Measurements from ENCODE around the gene CAPZB.
A peak's percentile ranks its signal among the peaks of the same experiment; 100 is the strongest.

Gene CAPZB

DNA sequence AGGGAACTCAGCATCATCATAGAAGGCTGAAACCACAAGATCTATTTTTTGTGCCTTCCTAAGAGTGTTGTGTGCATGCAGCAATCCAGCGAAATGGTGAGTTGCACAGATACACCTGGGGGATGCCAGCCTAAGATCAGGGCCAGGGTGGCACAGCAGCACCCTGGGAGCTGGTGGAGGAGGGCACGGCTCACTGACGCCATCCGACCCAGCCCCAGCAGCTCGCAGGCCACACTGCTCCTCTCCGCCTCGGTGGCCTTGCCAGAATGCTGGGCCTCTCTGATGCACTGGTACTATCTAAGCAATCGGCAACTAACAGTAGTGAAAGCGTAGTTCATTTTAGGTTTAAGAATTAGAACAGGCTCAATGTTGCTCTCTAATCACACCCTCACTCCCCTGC lies 37.8 kb downstream of the CAPZB start:
- no peak for DNase-seq

DNA sequence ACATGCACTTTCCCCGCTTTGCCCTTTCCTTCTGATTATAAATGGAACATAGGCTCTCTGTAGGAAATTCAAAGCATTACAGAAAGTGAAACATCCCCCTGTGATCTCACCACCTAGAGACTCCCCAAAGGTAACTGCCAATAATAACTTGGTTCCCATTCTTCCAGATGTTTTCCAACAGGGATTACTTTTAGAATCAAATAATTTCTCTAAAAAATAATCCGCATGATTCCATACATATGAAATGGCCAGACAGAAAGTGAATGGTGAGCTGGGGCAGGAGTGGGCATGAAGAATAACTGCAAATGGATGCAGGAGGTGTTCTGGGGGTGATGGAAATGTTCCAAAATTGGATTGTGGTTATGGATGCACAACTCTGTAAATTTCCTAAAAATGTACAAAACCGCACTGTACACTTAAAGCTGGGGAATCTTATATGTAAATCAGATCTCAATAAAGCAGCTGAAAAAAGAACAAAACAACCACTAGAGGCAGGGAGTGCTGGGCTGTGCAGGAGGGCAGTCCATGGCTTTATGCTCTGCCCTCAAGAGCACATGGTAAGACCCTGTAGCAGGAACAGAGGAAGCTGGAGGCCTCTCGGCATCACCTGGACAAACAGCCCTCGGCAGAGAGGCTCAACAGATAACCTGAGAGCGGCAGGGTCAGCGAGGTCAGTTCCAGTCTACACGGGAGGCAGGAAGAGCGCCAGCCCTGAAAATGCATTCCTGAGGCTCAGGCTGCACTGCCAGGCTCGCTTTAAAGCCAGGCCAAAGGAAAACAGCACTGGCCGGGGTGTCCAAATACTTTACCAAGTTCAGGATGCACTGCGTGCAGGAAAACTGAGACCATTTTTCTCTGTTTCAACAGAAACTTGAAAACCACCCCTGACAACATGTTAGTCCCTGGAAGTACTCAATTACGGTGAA lies 39.7 kb downstream of the CAPZB start:
- DNase-seq, result no peak

DNA sequence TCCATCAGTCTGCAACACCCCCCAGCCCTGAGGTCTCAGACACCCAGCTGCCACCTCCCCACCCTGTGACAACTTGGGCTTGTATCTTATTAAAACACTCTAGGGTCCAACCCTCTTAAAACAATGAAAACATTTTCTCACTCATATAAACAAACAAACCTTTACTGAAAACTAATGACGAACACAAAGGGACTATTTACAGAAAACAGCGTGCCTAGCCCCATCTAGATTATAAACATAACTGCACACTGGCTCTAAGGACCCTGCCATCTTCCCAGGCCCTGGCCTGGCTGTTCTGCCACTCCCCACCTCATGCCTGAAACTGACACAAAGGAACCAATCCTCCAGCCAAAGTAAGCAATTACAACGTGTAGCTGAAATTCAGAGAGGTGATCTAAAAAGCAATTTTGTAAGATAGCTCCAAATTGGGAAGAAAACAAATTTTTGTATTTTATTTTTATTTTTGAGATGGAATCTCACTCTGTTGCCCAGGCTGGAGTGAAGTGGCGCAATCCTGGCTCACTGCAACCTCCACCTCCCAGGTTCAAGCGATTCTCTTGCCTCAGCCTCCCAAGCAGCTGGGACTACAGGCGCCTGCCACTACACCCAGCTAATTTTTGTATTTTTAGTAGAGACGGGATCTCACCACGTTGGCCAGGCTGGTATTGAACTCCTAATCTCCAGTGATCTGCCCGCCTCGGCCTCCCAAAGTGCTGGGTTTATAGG lies 40.9 kb downstream of the CAPZB start:
- DNase-seq, result no peak

DNA sequence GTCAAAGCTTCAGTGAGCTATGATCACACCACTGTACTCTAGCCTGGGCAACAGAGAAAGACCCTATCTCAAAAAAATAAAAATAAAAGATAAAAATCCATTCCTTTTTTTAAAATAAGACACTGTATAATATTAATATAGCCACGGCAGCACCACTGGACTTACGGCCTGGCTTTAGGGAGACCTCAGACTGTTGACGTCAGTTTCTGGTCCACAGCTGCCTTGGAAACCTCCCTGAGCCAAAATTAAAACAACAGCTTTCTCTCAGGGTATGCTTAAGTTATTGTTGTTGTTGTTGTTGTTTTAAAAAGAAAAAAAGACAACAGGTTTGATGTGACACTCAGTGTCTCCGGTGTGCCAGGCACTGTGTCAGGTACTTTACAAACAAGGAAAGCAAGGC lies 42.0 kb downstream of the CAPZB start:
- no peak for DNase-seq

DNA sequence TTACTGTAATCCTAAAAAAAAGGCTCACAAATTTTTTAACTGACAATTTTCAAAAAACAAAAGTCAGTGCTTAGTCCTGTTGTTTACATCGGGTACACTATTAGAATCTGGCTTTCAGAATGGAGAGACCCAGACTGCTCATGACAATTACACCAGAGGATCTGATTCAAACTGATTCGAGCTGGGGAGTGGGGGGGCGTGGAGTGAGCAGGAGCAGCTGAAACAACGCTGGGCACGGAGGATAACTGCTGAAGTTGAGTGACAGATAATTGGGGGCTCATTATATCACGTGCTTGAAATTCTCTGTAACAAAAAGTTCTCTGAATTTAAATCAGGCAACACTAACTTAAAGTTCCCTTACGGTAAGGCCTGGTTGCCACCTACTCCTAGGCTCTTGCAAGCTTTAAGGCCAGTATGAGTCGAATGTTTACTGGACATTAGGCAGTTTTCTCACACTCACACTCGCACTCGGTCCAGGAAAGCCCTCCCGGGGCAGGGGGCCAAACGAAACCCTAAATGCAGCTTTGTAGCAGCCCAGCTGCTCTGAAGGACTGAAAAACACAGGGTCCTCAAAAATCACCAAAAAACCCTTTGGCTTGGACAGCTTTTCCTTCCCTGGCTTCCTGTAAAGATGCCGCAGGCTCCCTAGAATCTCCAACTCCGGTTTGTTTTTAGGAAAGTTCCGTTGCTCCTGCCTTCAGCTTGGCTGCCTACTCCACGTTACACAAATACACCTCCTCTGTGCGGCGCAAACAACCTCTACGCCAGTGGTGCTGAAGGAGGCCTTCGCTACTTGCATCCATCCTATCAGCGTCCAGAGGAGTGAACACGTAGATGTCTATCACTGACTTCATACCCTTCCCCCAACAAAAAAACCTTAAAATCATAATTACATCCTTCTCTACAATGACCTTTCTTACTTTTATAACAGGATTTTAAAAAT lies 42.9 kb downstream of the CAPZB start:
- DNase-seq, result no peak

DNA sequence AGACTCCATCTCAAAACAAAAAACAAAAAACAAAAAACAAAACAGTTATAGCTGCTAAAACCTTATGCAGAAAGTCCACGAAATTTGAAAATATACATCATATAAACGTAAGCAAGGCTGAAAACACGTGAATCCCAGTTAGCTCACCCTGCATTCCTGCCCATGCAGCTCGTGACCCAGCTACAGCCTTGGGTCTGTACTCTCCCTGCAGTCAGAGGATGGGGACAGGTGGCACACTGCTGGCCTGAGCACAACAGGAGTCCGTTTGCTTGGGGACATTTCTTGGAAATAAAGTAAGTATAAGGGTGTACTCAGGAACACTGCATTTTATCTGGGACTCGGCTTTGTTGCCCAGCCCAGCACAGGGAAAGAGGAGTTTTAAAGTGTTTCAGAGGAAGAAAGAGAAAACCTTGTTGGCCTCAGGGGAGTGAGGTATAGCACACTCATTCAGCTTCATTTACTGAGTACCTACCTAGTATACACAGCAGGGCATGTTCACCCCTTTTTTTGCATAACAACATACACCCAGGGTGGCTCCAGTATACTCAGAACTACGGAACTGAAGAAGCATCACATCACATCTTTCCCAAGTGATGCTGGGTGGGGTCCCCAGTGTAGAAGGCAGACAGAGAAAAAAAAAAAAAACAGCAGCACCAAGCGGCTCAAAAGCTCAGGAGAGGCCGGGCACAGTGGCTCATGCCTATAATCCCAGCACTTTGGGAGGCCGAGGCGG lies 44.1 kb downstream of the CAPZB start:
- no peak for DNase-seq

DNA sequence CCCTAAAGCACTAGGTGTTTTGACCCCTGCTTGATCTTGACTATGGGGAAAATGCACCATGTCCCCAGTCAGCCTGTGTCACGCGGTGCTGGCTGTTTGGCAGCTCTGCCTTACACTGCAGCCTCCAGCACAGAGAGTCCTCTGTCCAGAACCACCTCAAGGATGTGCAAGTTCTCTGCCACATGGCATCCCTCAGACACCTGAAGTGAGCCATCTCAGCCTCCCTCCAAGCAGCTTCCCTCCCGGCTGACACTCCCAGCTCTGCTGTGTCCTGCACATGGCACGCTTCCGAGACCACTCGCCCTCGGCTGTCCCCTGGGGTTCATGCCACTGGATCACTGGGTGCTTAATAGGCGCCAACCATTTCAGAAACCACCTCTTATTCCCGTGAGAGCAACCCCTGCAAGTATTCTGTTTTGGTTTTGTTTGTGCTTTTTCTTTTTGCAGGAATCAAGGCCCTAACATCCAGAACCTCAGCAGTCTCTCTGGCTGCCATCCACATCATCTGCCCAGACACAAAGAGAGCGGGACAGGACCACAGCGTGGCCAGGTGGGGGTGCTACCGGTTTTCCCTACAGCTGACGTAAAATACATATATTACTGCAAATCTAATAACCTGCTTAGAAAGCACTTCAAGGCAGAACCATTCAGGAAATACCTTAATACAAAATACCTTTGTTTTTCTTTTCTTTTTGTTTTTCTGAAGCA lies 45.7 kb downstream of the CAPZB start:
- peak; percentile 37 for DNase-seq

DNA sequence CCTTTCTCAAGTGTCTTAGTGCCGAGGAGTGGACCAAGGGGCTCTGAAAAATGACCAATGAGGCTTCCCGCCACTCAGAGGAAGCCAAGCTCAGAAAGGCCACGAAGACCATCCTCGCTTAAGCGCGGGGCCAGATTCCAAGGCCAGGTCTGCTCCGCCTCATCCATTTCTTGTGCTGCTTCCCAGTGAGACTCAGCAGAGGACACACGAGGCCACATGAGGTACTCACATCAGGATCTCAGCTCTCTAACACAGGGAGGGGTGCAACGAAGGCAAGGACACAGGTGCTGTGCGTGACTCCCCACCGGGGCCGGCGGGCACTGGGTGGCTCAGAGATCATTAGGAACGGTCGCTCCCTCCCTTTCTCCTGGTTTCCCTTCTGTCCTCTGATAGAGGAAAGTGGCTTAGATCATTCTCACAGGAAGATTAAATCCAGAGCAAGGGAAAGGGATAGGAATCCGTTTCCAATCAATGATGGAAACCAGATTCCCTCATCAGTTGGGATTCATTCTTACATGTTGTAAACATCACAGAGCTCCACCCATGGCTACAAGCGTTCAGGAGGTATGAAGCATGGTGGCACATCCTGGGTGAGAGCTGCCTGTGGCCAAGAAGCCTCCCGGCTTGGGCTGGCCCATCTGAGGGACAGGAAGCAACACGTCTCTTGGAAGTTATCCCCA lies 46.7 kb downstream of the CAPZB start:
- DNase-seq, result no peak

DNA sequence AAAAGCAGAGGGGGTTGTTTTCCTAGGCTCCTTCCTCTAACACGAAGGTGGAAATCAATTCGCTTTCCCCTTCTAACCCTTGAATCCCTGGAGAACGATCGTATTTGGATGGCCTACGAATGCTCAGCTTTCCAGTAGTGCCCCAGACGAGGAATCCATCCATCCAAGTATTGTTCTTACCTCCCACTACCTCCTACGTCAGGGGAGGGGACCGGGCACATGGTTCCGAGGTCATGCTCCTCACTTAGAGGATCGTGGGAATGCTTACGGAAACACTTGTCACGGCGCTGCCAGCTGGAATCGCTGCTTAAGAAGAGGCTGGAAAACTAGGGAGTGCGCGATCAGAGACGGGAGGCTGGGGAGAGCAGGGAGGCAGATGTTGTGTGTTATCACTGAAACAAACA lies 47.4 kb downstream of the CAPZB start:
- DNase-seq, result no peak

DNA sequence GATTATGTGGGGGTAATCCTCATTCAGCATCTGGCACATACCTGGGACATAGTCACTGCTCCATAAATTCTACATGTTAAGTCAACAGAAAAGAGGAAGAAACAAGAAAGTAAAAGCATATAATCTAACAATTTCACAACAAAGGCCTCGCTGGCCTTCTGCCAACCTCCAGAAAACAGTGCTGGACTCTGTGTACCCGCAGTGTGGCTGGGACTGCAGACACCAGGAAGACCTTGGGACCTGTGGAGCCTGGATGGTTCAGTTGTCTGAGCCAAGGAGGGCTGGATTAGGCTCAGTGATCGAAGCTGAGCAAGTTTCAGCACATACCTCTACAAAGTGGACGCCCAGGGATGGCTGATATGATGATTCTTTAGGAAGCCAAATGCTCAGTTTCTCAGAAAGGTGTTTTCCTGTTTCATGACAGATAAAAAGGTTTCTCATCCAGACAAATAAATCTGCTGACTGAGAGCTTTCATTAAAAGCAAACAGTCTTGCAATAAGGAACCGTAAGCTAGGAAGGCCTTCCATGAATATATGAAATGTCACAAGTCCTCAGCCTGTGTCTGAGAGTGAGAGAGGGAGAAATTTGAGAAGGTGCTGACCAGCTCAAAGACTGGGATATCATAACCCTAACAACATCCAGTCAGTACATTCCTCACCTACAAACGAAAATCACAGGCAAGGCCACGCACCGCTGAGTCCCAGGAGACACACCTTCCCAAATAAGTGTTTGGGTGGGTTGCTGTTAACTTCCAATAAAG lies 48.4 kb downstream of the CAPZB start:
- DNase-seq, result peak; percentile 4

DNA sequence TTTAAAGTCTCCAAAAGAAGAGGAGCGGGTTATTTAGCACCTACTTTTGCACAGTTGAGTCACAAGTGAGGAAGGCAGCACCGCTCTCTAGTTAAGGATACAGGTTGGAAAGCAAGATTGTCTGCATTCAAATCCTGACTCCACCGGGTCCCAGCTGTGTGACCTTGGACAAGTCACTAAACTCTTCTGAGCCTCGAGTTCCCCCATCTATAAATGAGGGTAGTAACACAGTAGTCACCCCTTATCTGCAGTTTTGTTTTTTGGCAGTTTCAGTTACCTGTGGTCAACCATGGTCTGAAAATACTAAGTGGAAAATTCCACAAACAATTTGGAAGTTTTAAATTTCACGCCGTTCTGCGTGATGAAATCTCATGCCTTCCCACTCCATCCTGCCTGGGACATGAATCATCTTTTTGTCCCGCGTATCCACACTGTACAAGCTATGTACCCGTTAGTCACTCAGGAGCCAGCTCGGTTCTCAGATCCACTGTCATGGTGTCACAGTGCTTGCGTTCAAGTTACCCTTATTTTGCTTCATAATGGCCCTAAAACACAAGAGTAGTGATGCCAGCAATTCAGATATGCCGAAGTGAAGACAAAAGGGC lies 49.4 kb downstream of the CAPZB start:
- no peak for DNase-seq

DNA sequence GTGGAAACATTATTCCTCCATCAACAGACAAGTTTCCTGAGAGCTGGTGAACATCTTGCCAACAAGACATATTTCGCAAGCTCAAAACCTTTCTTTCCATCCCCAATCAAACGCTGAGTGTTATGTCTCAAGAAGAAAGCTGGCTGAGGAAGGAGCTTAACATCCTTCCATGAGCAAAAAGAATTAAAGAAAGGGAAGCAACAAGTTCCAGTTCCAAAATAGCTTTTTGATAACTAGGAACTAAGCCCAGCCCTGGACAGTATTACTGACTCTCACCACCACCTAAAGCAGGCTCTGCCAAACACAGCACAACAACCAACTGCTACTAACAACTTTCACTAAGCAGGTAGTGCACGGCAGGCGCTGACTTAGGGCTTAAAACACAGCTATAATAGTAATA lies 50.2 kb downstream of the CAPZB start:
- DNase-seq, result no peak

DNA sequence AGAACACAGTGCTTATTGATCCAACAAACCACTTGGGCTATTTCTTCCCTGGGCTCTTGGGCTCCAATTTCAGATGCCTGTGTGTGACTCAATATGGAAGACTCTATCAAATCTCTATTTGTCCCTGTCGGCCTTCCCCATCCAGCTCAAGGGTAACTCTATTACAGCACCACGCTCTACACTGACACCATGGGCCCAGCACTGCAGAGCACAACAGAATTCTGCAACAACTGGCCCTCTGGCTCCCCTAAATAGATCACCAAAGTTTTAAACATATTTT lies 51.7 kb downstream of the CAPZB start:
- no peak for DNase-seq

DNA sequence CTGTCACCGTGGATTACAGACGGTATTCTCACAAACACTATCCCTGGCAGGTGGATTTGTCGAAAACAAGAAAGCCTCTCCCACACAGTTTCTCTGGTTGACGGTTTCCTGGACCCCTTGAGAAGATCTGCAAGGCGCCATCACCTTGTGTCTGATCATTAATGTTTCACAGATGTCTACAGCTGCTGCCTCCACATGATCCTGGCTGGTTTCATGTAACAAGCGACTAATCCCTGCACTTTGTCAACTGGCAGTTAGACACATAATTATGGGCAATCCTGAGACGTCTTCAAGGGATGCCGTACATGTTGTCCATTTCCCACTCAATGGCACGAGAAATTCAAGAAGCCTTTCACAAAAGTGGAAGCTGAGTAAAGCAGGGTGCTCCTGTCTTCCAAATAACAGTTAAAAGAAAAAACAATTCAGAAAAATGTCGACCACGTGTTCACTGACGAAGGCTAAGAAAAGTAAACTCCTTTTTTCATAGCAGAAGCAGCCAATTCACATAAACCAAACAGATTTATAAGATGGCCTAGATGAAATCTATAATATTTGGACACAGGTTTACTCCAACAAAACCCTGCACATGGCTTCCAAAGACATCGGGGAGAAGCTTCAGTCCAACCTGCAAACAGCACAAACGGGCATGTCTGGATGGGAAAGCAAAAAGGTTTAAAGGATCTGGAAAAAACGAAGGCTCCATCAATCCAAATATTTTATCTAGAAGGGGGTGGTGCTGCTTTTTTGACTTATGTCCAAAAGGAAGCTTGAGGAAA lies 52.2 kb downstream of the CAPZB start:
- no peak for DNase-seq

DNA sequence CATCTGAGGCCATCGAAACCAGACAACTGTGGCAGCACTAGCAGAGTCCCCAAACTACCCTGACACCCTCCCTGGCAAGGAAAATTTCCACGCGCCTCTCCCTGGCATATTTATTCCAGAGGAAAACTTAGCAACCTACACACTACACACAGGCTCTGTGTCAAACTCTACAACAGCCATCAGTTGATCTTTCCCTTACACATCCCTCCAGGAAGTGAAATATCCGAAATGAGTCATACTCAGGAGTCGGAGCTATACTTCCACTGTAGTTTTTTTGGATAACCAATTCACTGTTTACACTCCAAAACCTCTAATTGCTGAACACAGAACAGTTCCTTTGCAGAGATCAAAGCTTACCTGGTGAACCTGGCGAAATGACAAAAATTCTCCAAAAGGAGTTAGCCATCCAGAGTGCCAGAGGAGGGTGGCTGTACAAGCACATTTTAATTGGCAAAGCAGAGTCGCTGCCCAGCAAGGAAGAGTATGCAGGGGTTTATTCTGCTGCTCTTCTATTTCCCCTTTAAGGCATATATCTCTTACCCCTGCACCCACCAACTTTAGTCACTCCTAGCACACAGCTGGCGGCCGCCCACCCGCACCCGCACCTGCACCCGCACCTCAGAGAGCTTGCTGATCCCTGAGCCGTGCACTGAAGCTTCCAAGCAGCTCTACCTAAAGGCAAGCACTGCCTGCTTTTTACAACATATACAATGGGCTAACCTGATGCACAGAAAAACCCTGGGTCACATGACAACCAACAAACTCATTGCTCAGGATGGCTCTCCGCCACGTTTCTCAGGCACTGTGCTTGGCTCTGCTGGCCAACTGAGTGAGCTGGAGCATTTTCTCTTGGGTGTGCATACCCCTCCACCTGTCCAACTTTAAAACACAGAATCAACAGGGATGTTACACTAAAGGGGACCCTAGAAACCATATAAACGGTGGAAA lies 54.9 kb downstream of the CAPZB start:
- DNase-seq, result no peak

DNA sequence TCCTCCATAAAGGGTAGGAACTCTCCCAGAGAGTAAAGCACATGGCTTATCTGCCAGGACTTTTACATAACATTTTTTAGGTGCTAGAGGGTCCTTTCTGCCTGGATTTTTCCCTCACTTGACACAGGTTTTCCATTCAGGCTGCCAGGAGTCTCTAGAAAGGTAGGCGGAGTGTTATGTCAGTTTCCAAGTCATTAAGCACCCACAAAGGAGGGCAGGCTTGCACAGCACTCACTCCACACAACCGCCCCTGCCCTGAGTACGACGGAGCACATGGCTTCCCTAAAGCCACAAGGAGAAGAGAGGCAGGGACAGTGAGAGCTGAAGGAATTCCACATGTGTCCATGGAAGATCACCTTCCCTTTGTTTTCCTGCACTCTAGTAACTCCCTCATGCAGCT lies 55.7 kb downstream of the CAPZB start:
- DNase-seq, result no peak

DNA sequence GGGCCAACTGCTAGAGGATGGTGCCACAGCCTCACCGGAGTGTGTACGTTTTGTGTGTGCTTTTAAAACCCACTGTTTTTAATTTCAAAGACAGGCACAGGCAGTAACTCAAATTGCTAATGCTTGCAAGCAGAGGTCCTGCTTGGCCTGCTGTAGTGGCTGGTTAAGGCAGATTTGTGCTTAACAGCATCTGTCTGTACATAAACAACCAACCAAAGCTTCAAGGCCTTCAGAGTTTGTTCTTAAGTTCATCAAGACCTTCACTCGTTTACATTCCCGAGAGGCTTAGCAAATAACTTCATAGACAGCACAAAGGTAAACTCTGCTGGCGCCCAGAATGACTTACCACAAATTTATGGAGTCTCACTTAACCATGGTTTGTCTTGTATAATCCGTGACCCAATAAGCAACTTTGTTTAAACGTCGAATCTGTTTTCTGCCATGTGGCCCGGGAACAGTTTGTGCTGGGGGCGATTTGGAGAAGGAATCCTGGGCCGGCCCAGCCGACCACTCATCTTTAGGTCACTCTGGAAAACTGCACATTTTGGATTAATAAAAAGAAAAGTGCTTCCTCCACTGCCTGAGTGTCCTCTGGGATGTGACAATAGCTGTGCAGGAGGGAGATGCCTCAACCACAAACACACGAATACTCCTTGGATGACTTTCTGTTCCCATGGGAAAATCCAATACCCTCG lies 58.1 kb downstream of the CAPZB start:
- DNase-seq, result no peak

All from CD4-positive, alpha-beta T cell treated with Interferon gamma for 1 hour (primary cell).